KMS-11 (cell line): ENCODE measurements around the gene ZC3H8.

ENCODE experiments used
- H2AFZ ChIP-seq: fragments of 200-600 bp; sonication (generic); 2 replicates; pipeline ENCODE4 v1.6.1; 2016; ENCODE audit warnings: antibody characterized with exemption, mixed run types, low read depth
- H3K27ac ChIP-seq: fragments of 200-600 bp; sonication (generic); 2 replicates; pipeline ENCODE4 v1.6.1; 2016; ENCODE audit warnings: mild to moderate bottlenecking, mixed run types
- H3K27me3 ChIP-seq: fragments of 200-600 bp; sonication (generic); 2 replicates; pipeline ENCODE4 v1.6.1; 2017; ENCODE audit warnings: mild to moderate bottlenecking, low read depth, mixed run types, moderate library complexity; ENCODE audit not compliant: insufficient read depth
- H3K36me3 ChIP-seq: fragments of 200-600 bp; sonication (generic); 2 replicates; pipeline ENCODE4 v1.6.1; 2017; ENCODE audit warnings: mild to moderate bottlenecking, mixed run types; ENCODE audit not compliant: insufficient read depth
- H3K4me1 ChIP-seq: fragments of 200-600 bp; sonication (generic); 2 replicates; pipeline ENCODE4 v1.6.1; 2016; ENCODE audit warnings: mild to moderate bottlenecking, low read depth, mixed run types; ENCODE audit not compliant: poor library complexity, severe bottlenecking
- H3K4me2 ChIP-seq: fragments of 200-600 bp; sonication (generic); 2 replicates; pipeline ENCODE4 v1.7.0; 2016; ENCODE audit warnings: mild to moderate bottlenecking, mixed run types
- H3K4me3 ChIP-seq: fragments of 200-600 bp; sonication (generic); IDR thresholded peaks from 2 replicates; pipeline ENCODE4 v1.6.1; 2017; ENCODE audit warnings: low read depth, low read length, mixed read lengths; ENCODE audit not compliant: insufficient read depth
- H3K79me2 ChIP-seq: fragments of 200-600 bp; sonication (generic); 2 replicates; pipeline ENCODE4 v1.6.1; 2016; ENCODE audit warnings: low read depth, mixed run types; ENCODE audit not compliant: insufficient read depth
- H3K9ac ChIP-seq: fragments of 200-600 bp; sonication (generic); 2 replicates; pipeline ENCODE4 v1.6.1; 2016; ENCODE audit warnings: mild to moderate bottlenecking, mixed run types
- H4K20me1 ChIP-seq: fragments of 200-600 bp; sonication (generic); 2 replicates; pipeline ENCODE4 v1.6.1; 2016; ENCODE audit warnings: mild to moderate bottlenecking, mixed run types; ENCODE audit not compliant: insufficient read depth
- TF ChIP-seq, protein P1 (sequence below): fragments of 200-600 bp; sonication (generic); conservative IDR thresholded peaks from 2 replicates; pipeline ENCODE4 v1.6.1; 2017; ENCODE audit warnings: low read depth, mild to moderate bottlenecking, antibody characterized with exemption, low read length, moderate library complexity, mixed read lengths

Gene ZC3H8

DNA sequence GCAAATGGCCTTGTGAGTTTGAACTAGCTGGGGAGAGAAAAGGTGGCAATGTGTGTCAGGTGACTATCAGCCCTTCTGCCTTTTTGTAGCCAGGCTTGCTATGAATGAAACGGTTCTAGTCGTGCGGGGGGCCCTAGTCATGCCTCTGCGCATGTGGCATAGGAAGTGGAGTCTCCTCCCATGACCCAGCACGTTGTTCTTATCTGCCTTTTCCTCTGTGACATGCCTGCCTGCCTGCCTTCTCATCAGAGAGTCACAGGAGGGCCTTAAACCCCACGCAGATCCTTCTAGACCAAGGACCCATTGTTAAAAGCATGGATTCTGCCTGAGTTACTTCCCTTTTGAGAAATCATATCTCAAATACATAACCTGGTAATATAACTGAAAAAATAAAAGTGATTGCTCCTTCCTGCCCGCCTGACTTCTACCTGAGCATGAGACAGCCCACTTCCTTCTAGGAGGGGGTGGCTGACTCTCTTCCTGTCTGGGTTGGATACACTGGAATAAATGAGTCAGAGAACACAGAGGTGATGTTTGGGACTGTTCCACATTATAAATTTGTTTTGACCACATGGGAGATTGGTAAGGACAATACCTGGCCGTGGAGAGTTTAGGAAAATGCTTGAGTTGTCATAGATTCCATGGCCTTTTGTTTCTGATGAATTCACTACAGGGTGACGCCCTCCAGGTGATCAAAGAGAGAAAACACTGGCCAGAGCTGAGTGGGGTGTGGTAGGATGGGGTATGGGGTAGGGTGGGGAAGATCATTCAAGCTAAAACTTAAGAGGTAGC lies 66.8 kb downstream of the ZC3H8 start:
- H3K4me3 ChIP-seq, result no peak overlapping the region
- no peak overlapping the region for H3K27ac ChIP-seq
- no peak overlapping the region for H3K4me2 ChIP-seq

DNA sequence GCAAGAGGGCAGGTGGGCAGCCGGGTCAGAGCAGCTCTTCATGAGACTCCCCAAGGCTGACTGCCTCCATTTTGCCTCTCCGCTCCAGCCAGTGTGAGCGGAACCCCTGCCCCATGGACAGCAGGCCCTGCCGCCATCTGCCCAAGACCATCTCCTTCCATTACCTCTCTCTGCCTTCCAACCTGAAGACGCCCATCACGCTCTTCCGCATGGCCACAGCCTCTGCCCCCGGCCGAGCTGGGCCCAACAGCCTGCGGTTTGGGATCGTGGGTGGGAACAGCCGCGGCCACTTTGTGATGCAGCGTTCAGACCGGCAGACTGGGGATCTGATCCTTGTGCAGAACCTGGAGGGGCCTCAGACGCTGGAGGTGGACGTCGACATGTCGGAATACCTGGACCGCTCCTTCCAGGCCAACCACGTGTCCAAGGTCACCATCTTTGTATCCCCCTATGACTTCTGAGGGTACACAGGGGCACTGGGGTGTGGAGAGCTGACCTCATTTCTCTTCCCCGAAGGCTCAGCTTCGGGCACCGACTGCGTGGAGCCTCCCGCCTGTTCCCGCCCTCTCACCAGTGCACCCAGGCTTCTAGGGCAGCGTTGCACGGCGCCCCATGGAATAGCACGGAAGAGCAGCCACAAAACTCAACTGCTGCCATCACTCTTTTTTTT lies 67.7 kb downstream of the ZC3H8 start:
- Histone ChIP-seq H3K27me3 (no peaks in the 10 kb centered on the region), H3K9ac (no peak overlapping the region), H3K4me2 (no peak overlapping the region), H3K27ac (no peak overlapping the region), H2AFZ (no peak overlapping the region), H3K36me3 (no peaks in the 10 kb centered on the region), H3K4me1 (peaks cover 18% of the 10 kb centered on the region), H3K4me3 (no peak overlapping the region), H4K20me1 (no peaks in the 10 kb centered on the region), H3K79me2 (no peaks in the 10 kb centered on the region)
- TF ChIP-seq, protein P1, sequence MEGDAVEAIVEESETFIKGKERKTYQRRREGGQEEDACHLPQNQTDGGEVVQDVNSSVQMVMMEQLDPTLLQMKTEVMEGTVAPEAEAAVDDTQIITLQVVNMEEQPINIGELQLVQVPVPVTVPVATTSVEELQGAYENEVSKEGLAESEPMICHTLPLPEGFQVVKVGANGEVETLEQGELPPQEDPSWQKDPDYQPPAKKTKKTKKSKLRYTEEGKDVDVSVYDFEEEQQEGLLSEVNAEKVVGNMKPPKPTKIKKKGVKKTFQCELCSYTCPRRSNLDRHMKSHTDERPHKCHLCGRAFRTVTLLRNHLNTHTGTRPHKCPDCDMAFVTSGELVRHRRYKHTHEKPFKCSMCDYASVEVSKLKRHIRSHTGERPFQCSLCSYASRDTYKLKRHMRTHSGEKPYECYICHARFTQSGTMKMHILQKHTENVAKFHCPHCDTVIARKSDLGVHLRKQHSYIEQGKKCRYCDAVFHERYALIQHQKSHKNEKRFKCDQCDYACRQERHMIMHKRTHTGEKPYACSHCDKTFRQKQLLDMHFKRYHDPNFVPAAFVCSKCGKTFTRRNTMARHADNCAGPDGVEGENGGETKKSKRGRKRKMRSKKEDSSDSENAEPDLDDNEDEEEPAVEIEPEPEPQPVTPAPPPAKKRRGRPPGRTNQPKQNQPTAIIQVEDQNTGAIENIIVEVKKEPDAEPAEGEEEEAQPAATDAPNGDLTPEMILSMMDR, result no peak

More for the DNA sequence above, 66.8 kb downstream of the ZC3H8 start:
- Histone ChIP-seq H3K9ac (no peak overlapping the region), H3K36me3 (no peaks in the 10 kb centered on the region), H3K27me3 (no peaks in the 10 kb centered on the region), H3K4me1 (peaks cover 10% of the 10 kb centered on the region), H4K20me1 (no peaks in the 10 kb centered on the region), H2AFZ (no peak overlapping the region), H3K79me2 (no peaks in the 10 kb centered on the region)
- TF ChIP-seq, protein P1, result no peak

DNA sequence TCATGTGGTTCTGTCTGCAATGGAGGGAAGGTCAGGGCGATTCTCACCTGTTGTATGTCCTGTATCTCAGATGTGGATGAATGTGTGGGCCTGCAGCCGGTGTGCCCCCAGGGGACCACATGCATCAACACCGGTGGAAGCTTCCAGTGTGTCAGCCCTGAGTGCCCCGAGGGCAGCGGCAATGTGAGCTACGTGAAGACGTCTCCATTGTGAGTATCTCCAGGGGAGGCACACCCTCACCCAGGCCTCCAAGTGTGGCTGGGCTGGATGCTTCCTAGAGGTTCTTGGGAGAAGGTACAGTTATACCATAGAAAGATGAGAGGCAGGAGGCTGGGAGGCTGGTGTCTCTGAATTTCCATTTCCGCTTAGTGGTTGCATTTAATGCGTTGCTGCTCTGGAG lies 69.7 kb downstream of the ZC3H8 start:
- Histone ChIP-seq H3K4me1 (peaks cover 32% of the 10 kb centered on the region), H3K27me3 (no peaks in the 10 kb centered on the region), H2AFZ (no peak overlapping the region), H3K9ac (no peak overlapping the region), H3K4me3 (no peak overlapping the region), H3K79me2 (no peaks in the 10 kb centered on the region), H3K27ac (no peak overlapping the region), H3K36me3 (no peaks in the 10 kb centered on the region), H4K20me1 (no peaks in the 10 kb centered on the region), H3K4me2 (no peak overlapping the region)
- TF ChIP-seq, protein P1, result no peak

DNA sequence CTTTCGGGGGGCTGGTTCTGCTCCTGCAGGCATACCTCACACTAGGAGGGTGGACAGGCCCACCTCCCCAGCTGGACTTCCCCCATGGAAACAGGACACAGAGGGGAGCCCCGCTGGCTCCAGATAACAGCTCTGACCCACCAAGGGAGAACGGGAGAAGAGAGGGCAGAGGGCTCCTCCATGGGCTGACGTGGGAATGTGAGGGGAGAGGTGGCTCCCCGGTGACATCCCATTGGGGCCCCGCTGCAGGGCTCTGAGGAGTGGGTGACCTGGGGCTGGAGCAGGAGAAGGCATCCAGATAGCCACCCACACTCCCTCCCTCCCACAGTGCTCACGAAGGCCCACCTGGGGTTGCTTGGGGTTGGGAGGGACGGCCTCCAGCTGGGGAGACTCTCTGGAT lies 70.7 kb downstream of the ZC3H8 start:
- H3K9ac ChIP-seq, result no peak overlapping the region
- H3K27ac ChIP-seq, result no peak overlapping the region
- no peak overlapping the region for H3K4me3 ChIP-seq
- H3K4me2 ChIP-seq, result no peak overlapping the region
- H4K20me1 ChIP-seq, result no peaks in the 10 kb centered on the region
- H3K27me3 ChIP-seq, result no peaks in the 10 kb centered on the region
- H3K79me2 ChIP-seq, result no peaks in the 10 kb centered on the region
- no peak overlapping the region for H2AFZ ChIP-seq
- TF ChIP-seq, protein P1, result no peak
- no peaks in the 10 kb centered on the region for H3K36me3 ChIP-seq
- peaks cover 32% of the 10 kb centered on the region for H3K4me1 ChIP-seq
